GM12864 (cell line): ENCODE results near the gene PODXL2.

Experiments
- DNase-seq: peaks from one replicate; pipeline ENCODE4 v3.0.0-alpha.2; 2011; ENCODE audit warnings: low read depth
- H3K4me3 ChIP-seq: 2 replicates; pipeline ENCODE4 v1.5.1; 2011; ENCODE audit warnings: mild to moderate bottlenecking, low read depth, low read length, control low read depth
- TF ChIP-seq, protein P1 (sequence below): IDR thresholded peaks from 2 replicates; pipeline ENCODE4 v1.5.1; 2011; ENCODE audit warnings: low read depth, mild to moderate bottlenecking, moderate library complexity, low read length, control low read depth, inconsistent platforms; ENCODE audit errors: missing control alignments

The PODXL2 gene

DNA sequence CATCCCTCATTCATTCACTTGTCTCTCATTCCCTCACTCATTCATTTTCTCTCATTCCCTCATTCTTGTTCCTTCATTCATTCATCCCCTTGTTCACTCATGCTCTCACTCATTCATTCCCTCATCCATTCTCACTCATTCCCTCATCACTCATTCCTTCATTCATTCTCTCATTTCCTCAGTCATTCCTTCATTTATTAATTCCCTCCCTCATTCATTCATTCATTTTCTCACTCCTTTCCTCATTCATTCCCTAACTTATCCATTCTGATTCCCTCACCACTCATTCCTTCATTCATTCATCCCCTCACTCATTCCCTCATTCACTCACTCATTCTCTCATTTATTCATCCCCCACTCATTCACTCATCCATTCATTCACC is 57.5 kb downstream of the PODXL2 start:
- TF ChIP-seq, protein P1, sequence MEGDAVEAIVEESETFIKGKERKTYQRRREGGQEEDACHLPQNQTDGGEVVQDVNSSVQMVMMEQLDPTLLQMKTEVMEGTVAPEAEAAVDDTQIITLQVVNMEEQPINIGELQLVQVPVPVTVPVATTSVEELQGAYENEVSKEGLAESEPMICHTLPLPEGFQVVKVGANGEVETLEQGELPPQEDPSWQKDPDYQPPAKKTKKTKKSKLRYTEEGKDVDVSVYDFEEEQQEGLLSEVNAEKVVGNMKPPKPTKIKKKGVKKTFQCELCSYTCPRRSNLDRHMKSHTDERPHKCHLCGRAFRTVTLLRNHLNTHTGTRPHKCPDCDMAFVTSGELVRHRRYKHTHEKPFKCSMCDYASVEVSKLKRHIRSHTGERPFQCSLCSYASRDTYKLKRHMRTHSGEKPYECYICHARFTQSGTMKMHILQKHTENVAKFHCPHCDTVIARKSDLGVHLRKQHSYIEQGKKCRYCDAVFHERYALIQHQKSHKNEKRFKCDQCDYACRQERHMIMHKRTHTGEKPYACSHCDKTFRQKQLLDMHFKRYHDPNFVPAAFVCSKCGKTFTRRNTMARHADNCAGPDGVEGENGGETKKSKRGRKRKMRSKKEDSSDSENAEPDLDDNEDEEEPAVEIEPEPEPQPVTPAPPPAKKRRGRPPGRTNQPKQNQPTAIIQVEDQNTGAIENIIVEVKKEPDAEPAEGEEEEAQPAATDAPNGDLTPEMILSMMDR = no peak
- DNase-seq = no peak
- no peak overlapping the region for H3K4me3 ChIP-seq

DNA sequence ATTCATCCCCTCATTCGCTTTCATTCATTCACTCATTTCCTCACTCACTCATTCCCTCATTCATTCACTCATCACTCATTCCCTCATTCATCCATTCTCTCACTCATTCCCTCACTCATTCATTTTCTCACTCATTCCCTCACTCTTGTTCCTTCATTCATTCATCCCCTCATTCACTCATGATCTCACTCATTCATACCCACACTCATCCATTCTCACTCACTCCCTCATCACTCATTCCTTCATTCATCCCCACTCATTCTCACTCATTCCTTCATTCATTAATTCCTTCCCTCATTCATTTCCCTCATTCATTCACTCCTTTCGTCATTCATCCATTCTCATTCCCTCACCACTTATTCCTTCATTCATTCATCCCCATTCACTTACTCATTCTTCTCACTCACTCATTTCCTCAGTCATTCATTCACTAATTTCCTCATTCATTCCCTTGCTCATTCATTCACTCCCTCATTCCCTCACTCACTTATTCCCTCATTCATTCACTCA is 58.3 kb downstream of the PODXL2 start:
- H3K4me3 ChIP-seq = no peak overlapping the region
- no peak for DNase-seq
- TF ChIP-seq, protein P1 = no peak

DNA sequence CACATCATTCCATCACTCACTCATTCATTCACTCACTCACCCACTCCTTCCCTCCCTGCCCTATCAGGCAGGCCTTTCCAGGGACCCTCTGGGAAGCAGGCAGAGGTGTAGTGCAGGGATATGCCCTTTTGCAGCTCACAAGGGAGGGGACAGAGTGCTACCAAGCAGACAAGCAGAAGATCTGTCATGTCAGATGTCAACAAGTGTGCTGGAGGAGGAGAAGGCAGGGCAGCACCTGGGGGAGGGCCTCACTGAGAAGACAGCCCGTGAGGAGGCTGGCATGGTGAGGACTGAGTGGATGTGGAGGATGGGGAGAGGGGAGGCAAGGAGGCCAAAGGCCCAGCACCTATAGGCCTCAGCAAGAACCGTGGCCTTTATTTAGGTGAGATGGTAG is 59.0 kb downstream of the PODXL2 start:
- DNase-seq = no peak
- TF ChIP-seq, protein P1 = no peak
- H3K4me3 ChIP-seq = no peak overlapping the region

DNA sequence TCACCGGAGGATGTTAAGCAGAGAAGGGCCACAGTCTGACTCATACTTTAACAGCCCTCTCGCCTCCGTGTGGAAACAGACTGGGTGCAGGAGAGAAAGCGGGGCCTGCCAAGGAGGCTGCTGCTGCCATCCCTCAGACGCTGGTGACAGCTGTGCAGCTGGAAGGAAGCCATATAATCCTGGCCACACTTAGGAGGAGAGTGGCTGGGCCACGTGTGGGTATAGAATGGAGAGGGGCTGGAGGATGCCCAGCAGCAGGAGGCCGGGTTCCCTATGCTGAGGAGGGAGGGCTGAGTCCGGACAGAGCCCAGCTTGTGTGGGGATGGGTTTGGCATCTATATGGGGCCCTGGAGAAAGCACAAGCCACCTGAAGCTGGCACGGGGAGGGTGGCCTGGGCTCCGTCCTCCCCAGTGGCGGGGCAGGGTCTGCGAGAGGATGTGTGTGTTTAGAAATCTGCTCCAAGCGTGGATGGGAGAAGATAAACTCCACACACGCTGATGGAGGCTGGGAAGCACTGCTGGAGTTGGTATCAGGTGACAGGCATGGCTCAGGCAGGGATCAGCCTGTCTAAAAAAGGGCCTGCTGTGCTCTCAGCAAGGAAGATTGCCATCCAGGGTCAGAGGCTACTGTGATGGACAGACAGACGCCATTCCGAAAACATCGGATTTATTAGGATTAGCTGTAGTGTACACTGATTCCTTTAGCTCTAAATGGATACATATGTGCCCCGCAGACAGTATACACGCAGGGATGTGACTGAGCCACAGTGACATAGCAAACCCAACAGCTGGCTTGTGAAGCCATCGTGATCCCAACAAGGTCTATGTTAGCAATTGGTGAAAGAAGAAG is 59.7 kb downstream of the PODXL2 start:
- TF ChIP-seq, protein P1 = no peak
- H3K4me3 ChIP-seq = no peak overlapping the region
- no peak for DNase-seq

DNA sequence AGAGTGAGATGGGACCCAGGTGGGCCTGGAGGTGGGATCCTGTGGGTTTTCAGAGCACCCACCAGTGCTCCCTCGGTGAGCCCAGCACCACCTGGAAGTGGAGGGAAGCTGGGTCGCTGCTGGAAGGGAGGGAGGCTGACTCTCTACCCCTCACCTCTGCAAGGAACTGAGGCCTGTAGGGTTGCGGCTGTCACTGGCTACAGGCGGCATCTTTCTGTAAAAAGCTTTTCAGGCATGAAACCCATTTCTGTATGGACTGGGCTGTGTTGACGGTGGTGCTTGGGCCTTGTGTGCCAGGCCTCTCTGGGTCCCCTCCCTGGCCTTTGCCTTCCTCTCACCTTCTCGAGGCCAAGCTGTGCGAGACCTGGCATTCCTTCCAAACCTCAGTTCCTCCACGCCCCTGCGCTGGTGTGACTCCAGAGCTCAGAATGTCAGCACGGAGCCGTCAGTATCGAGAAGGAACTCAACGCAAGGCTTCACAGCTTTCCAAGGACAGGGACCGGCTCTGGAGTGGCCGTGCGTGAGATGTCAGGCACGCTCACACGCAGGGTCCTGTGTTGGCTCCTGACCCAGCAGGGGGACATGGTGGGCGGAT is 60.4 kb downstream of the PODXL2 start:
- TF ChIP-seq, protein P1 = no peak
- H3K4me3 ChIP-seq = no peak overlapping the region
- DNase-seq = no peak

DNA sequence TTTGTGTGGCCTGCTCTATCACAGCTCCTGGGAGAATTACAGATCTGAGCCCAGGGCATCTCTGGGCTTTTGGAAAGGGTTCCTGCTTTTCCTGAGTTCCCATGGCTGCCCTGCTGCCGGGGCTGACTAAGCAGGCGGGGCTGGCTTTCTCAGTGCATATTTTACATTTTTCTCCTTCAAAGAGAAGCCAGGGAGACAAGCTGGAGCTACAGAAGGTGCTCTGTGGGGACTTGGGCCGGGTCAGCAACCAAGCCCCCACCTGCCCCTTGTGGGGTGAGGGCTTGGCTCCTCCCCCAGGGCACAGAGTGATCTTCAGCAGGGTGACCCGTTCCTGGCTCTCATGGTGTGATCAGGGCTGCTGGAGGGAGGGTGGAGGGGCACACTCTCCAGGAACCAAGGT is 61.1 kb downstream of the PODXL2 start:
- DNase-seq = no peak
- TF ChIP-seq, protein P1 = no peak
- no peak overlapping the region for H3K4me3 ChIP-seq
